ENCODE measurements around the gene ZNRD2. TPM values are rescaled to one million over a fixed set of nuclear protein-coding genes. Genes with fewer than 3 reads are reported as not detected.

Gene ZNRD2
- total and polyA plus RNA-seq, 5 experiments from 2014 or later, result 31.5 to 86.3 (median 62.9) TPM

GRCh38 chr11:65539744-65540289, 30.5 kb upstream of the ZNRD2 start:
- DNase-seq (peak in 1 of 10 donors; percentile 82), ATAC-seq (peak; percentile 74 to 77)
- POLR2A ChIA-PET, result interaction anchor here (0.5 to 12.3 kb wide), 23 partner anchors 9 to 499 kb away, joined by 3 to 260 read pairs (median 5); partner anchors contain the start of genes BANF1, EHBP1L1, FAM89B and KCNK7
- no peaks in the 10 kb centered on the region for H3K9me3 Mint-ChIP-seq
- no peaks in the 10 kb centered on the region for H3K27me3 Mint-ChIP-seq
- H3K4me3 Mint-ChIP-seq, result peak overlapping the region; percentile 77 to 90 (median 85)
- peak overlapping the region in 8 of 10 donors; percentile 65 to 96 (median 88) for H3K27ac Mint-ChIP-seq
- H3K36me3 Mint-ChIP-seq, result peaks cover 0 to 19% (median 0%) of the 10 kb centered on the region in 3 donors
- H3K4me1 Mint-ChIP-seq, result peaks cover 13 to 34% (median 25%) of the 10 kb centered on the region in 4 donors

- Mint-ChIP-seq H3K4me3 (peak overlapping the region; percentile 77 to 90 (median 85)), H3K9me3 (no peaks in the 10 kb centered on the region), H3K36me3 (peaks cover 0 to 24% (median 0%) of the 10 kb centered on the region in 3 donors), H3K27ac (peak overlapping the region; percentile 80 to 96 (median 86)), H3K27me3 (no peaks in the 10 kb centered on the region), H3K4me1 (peaks cover 15 to 41% (median 31%) of the 10 kb centered on the region in 4 donors)
- POLR2A ChIA-PET, result interaction anchor here (0.5 to 12.3 kb wide), 27 partner anchors 8 to 500 kb away, joined by 3 to 260 read pairs (median 5); partner anchors contain the start of genes BANF1, EHBP1L1, FAM89B and KCNK7
- ATAC-seq, result peak; percentile 77 to 84
- peak; percentile 79 to 99 (median 86) for DNase-seq
These were observed 29.8 kb upstream of the ZNRD2 start for GRCh38 chr11:65540290-65541092.

GRCh38 chr11:65541093-65541982, 28.9 kb upstream of the ZNRD2 start:
- H3K4me3 Mint-ChIP-seq, result peak overlapping the region; percentile 77 to 90 (median 85)
- POLR2A ChIA-PET, result interaction anchor here (0.5 to 12.3 kb wide), 18 partner anchors 11 to 501 kb away, joined by 3 to 260 read pairs (median 18); partner anchors contain the start of genes BANF1, EHBP1L1, FAM89B and KCNK7
- peaks cover 0 to 21% (median 0%) of the 10 kb centered on the region in 3 donors for H3K36me3 Mint-ChIP-seq
- H3K27me3 Mint-ChIP-seq, result no peaks in the 10 kb centered on the region
- ATAC-seq (peak in 1 of 2 donors; percentile 1), DNase-seq (no peak)
- peaks cover 20 to 46% (median 39%) of the 10 kb centered on the region in 4 donors for H3K4me1 Mint-ChIP-seq
- no peaks in the 10 kb centered on the region for H3K9me3 Mint-ChIP-seq
- peak overlapping the region; percentile 34 to 96 (median 87) for H3K27ac Mint-ChIP-seq

- DNase-seq, result no peak
- Mint-ChIP-seq H3K4me3 (peak overlapping the region in 1 of 10 donors; percentile 2), H3K36me3 (peaks cover 0 to 24% (median 0%) of the 10 kb centered on the region in 3 donors), H3K27ac (peak overlapping the region in 9 of 10 donors; percentile 7 to 81 (median 34)), H3K4me1 (peaks cover 22 to 61% (median 48%) of the 10 kb centered on the region in 4 donors), H3K9me3 (no peaks in the 10 kb centered on the region), H3K27me3 (no peaks in the 10 kb centered on the region)
- POLR2A ChIA-PET, result interaction anchor here (0.7 to 12.3 kb wide), 8 partner anchors 11 to 1564 kb away, joined by 3 to 260 read pairs (median 52); partner anchors contain the start of genes EHBP1L1, FAM89B, KCNK7 and LTBP3
- no peak for ATAC-seq
These were observed 27.4 kb upstream of the ZNRD2 start for GRCh38 chr11:65542738-65543390.

- peak overlapping the region; percentile 53 to 99 (median 96) for H3K27ac Mint-ChIP-seq
- H3K27me3 Mint-ChIP-seq, result no peaks in the 10 kb centered on the region
- DNase-seq (no peak), ATAC-seq (no peak)
- no peaks in the 10 kb centered on the region for H3K9me3 Mint-ChIP-seq
- POLR2A ChIA-PET, result interaction anchor here (0.9 to 12.3 kb wide), 12 partner anchors 8 to 123 kb away, joined by 3 to 260 read pairs (median 7); partner anchors contain the start of genes EHBP1L1, FAM89B, MALAT1 and MAP3K11
- peaks cover 0 to 49% (median 4%) of the 10 kb centered on the region in 3 donors for H3K36me3 Mint-ChIP-seq
- peak overlapping the region; percentile 43 to 89 (median 78) for H3K4me3 Mint-ChIP-seq
- peaks cover 32 to 76% (median 64%) of the 10 kb centered on the region in 4 donors for H3K4me1 Mint-ChIP-seq
These were observed 24.4 kb upstream of the ZNRD2 start for GRCh38 chr11:65545853-65546216.

GRCh38 chr11:65546217-65546958, 23.9 kb upstream of the ZNRD2 start:
- no peaks in the 10 kb centered on the region for H3K9me3 Mint-ChIP-seq

GRCh38 chr11:65547446-65548125, 22.7 kb upstream of the ZNRD2 start:
- POLR2A ChIA-PET, result interaction anchor here (0.9 to 12.3 kb wide), 8 partner anchors 7 to 26 kb away, joined by 3 to 260 read pairs (median 5); partner anchors contain the start of genes EHBP1L1, FAM89B, LTBP3 and ZNRD2
- H3K27me3 Mint-ChIP-seq, result no peaks in the 10 kb centered on the region
- peaks cover 0 to 59% (median 13%) of the 10 kb centered on the region in 3 donors for H3K36me3 Mint-ChIP-seq
- ATAC-seq, result peak in 1 of 2 donors; percentile 6
- no peaks in the 10 kb centered on the region for H3K9me3 Mint-ChIP-seq
- H3K27ac Mint-ChIP-seq, result peak overlapping the region; percentile 80 to 99 (median 92)
- H3K4me1 Mint-ChIP-seq, result peaks cover 41 to 76% (median 68%) of the 10 kb centered on the region in 4 donors
- DNase-seq, result peak in 7 of 10 donors; percentile 41 to 75 (median 52)
- peak overlapping the region; percentile 30 to 89 (median 81) for H3K4me3 Mint-ChIP-seq

More at GRCh38 chr11:65546217-65546958, 23.9 kb upstream of the ZNRD2 start:
- H3K27me3 Mint-ChIP-seq, result no peaks in the 10 kb centered on the region
- H3K27ac Mint-ChIP-seq, result peak overlapping the region; percentile 53 to 99 (median 96)
- peaks cover 0 to 55% (median 7%) of the 10 kb centered on the region in 3 donors for H3K36me3 Mint-ChIP-seq
- peaks cover 32 to 75% (median 64%) of the 10 kb centered on the region in 4 donors for H3K4me1 Mint-ChIP-seq
- peak; percentile 82 for ATAC-seq
- peak overlapping the region; percentile 77 to 89 (median 83) for H3K4me3 Mint-ChIP-seq
- POLR2A ChIA-PET, result interaction anchor here (0.6 to 12.3 kb wide), 21 partner anchors 8 to 1864 kb away, joined by 3 to 260 read pairs (median 5); partner anchors contain the start of genes EHBP1L1, FAM89B, LTBP3 and MALAT1
- peak; percentile 95 to 100 (median 98) for DNase-seq

GRCh38 chr11:65548395-65548794, 21.9 kb upstream of the ZNRD2 start:
- ATAC-seq, result no peak
- no peaks in the 10 kb centered on the region for H3K27me3 Mint-ChIP-seq
- peaks cover 42 to 80% (median 71%) of the 10 kb centered on the region in 4 donors for H3K4me1 Mint-ChIP-seq
- peak overlapping the region; percentile 30 to 82 (median 58) for H3K4me3 Mint-ChIP-seq
- peak overlapping the region; percentile 71 to 95 (median 88) for H3K27ac Mint-ChIP-seq
- DNase-seq, result no peak
- peaks cover 0 to 60% (median 13%) of the 10 kb centered on the region in 3 donors for H3K36me3 Mint-ChIP-seq
- POLR2A ChIA-PET, result interaction anchor here (0.6 to 10.5 kb wide), 9 partner anchors 9 to 25 kb away, joined by 3 to 260 read pairs (median 4); partner anchors contain the start of genes EHBP1L1, FAM89B, LTBP3 and ZNRD2
- H3K9me3 Mint-ChIP-seq, result no peaks in the 10 kb centered on the region

- H3K4me1 Mint-ChIP-seq, result peaks cover 40 to 76% (median 70%) of the 10 kb centered on the region in 4 donors
- H3K27me3 Mint-ChIP-seq, result no peaks in the 10 kb centered on the region
- POLR2A ChIA-PET, result interaction anchor here (0.6 to 10.5 kb wide), 9 partner anchors 9 to 231 kb away, joined by 3 to 260 read pairs (median 4); partner anchors contain the start of genes EHBP1L1, FAM89B, LTBP3 and ZNRD2
- H3K27ac Mint-ChIP-seq, result peak overlapping the region in 9 of 10 donors; percentile 44 to 95 (median 84)
- peaks cover 0 to 57% (median 13%) of the 10 kb centered on the region in 3 donors for H3K36me3 Mint-ChIP-seq
- DNase-seq, result no peak
- H3K4me3 Mint-ChIP-seq, result peak overlapping the region in 9 of 10 donors; percentile 6 to 72 (median 55)
- no peaks in the 10 kb centered on the region for H3K9me3 Mint-ChIP-seq
- ATAC-seq, result no peak
These were observed 21.2 kb upstream of the ZNRD2 start for GRCh38 chr11:65549096-65549495.
